ENCODE results near the gene TNFRSF25.
"Not testable (repeated sequence)": the region's sequence is repeated elsewhere in the genome, so short reads cannot be mapped to it uniquely, and the experiment has no call there.

TNFRSF25 gene

DNA sequence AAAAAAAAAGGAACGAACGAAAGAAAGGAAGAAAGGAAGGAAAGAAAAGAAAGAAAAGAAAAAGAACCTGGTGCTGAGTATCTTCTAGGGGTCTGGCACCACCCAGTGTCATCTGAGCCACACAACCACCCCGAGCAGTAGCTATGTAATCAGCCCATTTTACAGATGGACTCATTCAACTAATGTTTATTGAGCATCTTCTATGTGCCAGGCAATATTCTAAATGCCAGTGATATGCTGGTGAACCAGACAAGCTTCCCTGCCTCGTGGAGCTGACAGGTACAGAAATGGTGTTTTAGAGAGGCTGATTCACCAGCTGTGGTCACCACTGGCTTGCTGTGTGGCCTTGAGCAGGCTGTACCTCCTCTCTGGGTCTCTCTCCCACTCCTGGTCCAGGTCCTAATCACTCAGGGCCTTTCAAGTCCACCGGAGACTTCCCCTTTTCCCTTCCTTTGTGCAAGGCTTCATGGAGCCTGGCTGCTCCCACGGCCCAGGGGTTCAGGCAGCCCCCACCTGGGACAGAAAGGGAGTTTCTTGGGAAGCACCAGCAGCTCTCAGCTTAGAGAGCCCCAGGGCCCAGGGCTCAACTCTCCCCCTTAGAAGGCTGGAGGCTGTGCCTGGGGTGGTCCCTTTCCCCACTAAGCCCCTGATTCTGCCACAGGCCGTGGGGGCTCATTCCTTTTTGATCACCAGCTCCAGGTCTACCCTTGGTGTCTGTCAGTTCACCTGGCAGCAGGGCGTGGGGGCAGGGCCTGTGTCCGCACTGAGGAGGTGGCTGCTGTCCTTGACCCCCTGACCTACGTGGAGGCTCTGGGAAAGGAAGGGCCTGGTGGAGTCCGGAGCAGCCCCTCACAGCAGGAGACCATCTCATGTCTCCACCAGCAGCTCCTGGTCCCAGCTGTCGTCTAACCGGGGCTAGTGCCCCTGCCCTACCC is 34.1 kb downstream of the TNFRSF25 start:
- not testable (repeated sequence) for DNase-seq (ENCODE audit: low spot score)

DNA sequence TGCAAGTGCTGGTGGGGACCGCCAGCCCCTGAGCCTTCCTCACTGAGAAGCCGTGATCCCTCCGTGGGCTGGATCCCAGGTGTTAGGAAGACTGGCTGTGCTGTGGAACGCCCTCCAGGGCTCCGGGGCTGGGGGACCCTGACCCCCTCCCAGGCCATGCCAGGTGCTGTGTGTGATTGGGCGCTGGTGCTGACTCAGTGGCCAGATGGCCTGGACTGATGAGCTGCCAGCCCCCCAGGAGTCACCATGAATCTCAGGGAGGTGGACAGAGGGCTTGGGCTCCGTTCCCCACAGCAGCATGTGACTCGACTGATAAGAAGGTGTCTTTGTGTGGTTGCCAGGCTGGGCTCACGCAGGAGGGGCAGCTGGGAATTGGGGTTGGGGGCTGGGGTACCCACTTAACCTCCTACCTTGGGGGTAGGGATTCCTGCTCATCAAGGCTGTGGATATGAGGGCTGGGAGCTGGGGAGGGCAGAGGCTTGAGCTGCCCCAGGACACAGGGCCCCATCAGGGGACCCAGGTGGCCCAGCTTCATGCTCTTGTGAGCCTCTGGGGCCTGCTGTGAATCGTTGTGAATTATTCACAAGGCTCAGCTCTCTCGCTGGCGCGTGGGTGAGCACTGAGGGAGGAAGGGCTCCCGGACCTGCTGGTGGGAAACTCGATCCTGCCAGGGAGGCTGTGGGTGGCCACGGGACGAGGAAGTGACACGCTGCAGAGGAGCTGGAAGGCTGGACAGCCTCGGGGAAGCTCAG is 36.1 kb downstream of the TNFRSF25 start:
- not testable (repeated sequence) for DNase-seq (ENCODE audit: low spot score)

DNA sequence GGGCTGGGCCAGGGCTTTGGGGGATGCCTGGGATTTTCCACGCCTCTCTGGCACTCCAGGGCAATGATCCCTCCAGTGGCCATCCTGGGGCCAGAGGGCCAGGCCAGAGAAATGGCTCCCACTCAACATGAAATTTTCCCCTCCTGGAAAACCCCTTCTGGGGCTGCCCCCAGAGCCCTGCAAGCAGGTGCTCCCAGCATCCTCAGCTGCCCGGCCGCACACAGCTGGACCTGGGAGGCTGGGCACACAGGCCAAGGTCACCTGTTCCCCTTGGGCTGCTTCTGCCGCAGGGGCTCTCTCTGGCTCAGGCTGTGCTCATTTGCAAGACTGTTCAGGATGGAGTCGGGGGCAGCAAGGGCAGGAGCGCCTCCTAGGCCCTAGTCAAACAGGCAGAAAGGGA is 37.5 kb downstream of the TNFRSF25 start:
- DNase-seq (ENCODE audit: low spot score) = not testable (repeated sequence)

DNA sequence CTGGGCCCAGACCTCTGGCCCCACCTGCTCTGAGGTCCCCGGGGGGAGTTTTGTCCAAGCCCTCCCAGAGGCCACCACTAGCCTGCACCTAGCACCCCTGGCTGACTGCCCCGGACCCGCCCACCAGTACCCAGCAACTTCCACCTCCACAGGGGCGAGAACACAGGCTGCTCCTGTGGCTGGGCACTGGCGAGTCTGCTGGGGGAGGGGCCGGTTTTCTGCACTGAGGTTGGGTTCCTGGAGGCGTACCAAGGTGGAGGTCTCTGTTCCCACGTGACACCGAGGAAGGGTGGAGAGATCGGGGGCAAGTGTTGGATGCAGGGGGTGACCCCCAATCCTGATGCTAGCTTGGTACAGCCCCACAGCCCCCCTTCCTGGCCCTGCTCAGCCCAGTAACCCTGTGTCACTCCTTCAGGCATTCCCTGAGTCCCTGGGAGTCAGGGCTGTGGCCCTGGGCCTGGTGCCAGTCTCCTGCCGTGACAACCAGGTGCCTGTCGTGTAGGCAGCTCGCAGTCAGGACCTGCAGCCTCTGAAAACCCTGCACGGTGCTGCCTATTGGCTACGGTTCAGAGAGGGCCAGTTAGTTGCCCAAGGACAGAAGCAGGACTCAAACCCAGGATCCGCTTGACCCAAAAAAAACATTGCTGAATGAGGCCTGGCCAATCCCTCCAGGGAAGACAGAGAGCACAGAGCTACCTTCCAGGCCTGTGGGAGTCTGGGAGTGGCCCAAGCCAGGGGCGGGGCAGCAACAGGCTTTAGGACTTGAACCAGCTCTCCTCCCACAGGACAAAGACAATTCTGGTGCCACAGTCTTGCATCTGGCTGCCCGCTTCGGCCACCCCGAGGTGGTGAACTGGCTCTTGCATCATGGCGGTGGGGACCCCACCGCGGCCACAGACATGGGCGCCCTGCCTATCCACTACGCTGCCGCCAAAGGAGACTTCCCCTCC is 38.3 kb downstream of the TNFRSF25 start:
- peak; percentile 37 for DNase-seq (ENCODE audit: low spot score)

DNA sequence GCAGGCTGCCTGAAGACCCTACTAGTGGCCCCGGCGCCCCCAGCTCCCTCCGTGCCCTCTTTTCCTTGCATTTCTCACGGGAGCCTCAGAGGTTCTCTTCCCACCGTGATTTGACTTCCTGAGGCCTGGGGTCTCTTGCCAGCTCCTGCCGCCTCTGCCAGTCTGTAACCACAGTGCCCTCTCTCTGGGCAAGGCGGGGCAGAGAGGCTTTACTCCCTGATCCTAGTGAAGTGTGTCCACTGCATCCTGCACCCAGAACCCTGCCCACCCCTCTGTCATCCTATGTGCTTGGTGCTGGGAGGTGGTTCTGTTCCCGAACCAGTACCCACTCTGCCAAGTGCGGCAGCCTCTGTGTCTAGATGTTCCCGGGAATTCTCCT is 39.0 kb downstream of the TNFRSF25 start:
- DNase-seq (ENCODE audit: low spot score) = no peak

DNA sequence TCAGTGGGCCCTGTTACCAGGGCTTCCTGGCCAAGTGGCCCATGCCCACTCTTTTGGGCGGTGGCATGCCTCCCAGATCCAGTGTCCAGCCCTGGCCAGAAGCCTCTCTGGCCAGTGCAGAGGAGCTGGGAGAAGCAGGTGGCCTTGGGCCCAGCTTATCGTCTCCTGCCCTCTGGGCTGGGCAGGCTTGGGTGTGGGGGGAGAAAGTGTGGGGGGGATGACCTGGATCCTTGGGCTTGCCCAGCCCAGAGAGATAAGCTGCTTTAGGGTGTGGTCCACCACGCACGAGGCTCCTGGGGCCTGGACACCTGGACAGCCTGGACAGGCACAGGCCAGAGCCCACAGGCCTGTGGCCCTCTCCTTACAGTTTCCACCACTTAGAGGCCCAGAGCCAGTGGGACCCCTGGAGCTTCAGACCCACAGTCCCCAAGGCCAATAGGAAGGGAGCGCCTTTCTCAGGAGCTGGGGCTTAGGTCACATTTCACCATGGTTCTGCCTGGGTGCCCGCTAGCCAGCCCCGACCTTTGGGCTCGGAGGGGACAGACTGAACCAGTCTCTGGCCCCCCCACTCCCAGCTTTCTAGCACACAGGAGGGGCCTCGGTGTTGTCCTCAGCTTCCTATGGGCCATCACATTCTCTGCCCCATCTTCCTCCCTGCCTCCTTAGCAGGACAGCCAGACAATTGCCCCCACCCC is 39.5 kb downstream of the TNFRSF25 start:
- DNase-seq (ENCODE audit: low spot score) = no peak

DNA sequence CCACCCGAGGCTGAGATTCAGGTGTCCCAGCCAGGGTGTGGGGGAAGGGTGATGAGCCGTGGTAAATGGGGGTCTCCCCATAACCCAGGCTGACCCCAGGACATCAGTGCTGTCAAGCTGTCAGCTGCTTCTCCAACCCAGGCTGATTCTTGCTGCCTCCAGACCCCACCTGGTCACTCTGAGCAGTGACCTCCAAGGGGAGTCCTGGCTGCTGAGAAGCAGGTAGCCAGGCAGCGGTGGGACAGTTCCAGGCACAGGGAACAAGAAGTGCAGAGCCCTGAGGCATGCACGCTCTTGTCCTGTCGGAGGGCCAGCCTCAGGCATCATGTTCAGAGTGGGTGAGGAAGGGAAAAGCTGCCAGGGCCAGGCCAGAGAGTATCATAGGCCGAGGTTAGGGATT is 40.3 kb downstream of the TNFRSF25 start:
- no peak for DNase-seq (ENCODE audit: low spot score)

DNA sequence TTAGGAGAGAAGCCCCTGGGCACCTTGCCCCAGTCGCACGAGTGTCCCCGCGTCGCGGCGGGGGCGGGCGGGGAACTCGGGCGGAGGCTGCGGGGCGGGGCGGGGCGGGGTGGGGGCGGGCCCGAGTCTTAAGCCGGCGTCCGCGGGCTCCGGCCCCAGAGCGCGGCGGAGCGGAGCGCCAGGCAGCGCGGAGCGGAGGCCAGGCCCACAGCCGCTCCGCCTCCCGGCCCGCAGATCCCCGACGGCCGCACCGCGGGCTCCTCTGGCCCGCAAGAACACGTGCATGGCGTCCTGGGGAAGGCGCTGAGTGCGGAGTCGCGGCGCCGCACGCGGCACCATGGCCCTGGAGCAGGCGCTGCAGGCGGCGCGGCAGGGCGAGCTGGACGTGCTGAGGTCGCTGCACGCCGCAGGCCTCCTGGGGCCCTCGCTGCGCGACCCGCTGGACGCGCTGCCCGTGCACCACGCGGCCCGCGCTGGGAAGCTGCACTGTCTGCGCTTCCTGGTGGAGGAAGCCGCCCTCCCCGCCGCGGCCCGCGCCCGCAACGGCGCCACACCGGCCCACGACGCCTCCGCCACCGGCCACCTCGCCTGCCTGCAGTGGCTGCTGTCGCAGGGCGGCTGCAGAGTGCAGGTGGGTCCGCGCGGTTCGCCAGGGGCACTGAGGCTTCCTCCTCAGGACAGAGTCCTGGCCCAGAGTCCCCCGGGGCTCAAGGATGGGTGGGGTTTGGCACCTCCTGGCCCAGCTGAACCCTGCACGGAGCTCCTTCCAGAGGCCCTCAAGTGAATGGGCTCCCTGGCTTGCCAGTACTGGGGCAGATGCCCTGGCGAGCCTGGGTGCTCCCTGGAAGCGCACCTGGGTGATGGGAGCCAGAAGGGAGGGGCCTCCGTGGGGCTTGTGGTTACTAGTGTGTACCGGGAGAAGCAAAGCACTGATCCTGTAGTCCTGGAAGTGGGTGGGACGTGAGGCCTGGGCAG is 41.1 kb downstream of the TNFRSF25 start, which contains the start of gene ESPN:
Gene ESPN, plus strand, starts transcription at position 158 of the 975 bp plus-strand sequence. Its CDS starts 180 bp downstream, at position 338.
- peak; percentile 35 for DNase-seq (ENCODE audit: low spot score)

DNA sequence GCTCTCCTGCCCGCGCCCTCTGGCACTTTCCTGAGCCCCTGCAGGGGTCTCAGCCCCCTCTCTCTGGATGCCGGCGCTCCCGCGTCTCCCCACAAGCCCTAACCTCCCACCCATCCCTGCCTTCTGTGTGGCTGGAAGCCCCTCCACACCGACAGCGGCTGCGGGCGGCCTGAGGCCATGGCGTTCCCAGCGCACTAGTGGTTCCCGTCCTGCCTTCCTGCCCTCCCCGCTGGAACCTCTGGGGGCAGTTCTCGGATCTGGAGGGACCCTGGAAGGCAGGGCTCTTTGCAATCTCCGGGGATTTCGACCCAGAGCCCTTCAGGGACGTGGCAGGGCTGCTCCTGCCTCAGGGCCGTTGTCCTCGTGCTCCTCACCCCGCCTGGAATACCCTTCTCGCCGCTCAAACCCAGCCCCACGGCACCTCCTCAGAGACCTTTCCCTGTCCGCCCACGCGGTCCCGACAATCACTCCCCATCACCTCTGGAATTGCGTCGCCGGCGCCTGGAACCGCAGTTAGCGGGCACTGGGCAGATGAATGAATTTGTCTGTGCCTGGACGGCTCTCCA is 41.9 kb downstream of the TNFRSF25 start:
- peak; percentile 34 for DNase-seq (ENCODE audit: low spot score)

DNA sequence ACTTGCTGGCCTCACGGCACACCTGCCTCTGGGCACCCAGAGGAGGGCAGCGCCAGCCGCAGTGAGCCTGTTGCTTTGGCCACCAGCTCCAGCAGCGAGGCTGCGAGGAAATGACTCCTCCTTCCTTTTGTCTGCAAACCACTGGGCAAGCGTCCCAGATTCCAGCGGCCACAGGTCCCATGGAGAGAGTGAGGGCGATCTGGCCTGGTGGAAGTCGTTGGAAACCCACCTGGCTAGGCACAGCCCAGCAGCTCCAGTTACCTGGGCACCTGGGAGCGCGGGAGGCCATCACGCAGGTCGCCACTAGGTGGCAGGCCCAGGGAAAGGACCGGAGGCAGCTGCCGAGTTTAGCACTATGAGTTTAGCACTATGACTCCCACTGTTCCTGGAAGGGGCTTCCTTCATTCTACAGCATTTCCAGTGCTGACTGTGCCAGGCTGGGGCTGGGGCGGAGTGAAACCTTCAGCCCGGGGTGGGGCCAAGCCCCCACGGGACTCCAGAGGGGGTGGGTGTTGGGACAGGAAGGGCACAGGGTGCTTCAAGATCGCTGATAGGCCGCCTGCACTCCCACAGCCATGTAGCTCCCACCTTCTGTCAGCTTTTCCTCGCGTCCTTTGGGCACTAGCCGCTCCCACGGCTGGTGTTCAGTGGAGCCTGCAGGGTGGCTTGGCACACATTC is 42.5 kb downstream of the TNFRSF25 start:
- peak; percentile 93 for DNase-seq (ENCODE audit: low spot score)

DNA sequence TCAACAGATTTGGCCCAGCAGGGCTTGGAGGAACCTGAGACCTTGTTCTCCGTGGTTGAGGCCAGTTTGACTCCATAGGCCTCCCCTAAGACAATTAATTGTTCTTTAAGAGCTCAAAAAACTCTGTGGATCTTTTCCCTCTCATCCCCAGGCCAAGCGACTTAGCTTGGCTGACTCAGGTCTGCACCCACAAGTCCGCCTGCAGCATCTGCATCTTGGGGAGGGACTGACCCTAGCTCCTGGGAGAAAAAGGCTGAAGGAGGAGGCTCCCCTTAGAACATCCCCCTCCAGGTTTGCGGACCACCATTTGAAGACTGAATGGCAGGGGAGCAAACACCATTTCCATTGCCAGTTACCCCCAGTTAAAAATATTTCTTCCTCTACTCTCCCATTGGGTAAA is 44.7 kb downstream of the TNFRSF25 start:
- DNase-seq (ENCODE audit: low spot score) = no peak

DNA sequence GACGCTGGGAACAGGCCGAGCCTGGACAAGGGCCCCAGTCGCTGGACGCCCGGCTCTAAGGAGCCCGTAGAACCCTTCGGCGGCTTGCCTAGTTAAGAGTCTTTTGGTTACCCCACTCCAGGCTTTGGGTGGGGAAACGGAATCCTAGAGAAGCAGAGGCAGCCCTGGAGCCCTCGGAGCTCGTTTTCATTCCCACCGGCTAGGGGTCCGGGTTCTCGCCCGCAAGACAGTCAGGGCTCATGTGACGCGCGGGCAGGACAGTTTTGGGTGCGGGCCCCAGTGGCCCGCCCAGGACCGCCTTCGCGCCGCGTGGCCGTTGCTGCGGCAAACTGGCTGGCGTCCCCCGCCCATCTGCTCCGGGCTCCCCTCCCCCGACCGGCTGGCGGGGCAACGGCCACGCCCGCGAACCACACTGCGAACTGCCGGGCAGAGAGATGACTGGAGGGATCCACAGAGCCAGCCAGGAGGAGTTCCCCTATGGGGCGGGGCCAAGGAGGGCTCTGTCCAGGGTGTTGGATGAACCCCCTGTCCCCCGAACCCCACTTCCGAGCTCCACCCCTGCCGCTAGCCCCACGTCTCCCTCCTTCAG is 45.4 kb downstream of the TNFRSF25 start:
- DNase-seq (ENCODE audit: low spot score) = peak; percentile 60

DNA sequence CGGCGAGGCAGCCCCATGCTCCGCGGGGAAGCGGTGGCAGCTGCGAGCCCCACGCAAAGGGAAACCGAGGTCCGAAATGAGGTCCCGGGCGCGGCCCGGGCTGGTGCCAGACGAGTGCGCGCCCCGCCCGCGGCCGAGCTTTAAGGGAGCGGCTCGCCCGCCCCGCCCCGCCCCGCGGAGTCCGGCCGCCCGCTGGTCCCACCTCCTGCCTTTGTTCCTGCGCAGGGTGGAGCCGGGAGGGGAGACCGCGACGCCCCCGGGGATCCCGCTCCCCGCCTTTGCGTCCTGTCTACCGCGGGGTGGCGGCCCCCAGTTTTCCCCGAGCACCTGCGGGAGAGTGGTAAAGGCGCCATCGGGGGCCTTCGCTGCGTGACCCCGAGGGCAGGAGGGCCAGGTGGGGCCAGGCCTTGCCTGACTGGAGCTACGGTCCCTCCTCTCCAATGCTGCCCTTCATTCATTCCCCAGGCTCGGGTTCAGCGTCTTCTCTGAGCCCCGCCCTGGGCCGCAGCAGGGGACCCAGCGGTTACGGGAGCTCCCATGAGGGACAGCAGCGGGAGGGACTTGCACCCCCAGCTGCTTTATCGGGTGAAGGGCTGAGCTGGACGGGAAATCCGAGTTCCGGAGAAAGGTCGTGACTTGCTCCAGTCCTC is 46.0 kb downstream of the TNFRSF25 start, which contains the start of gene HES2:
Gene HES2, minus strand, starts transcription at position 116 of the 650 bp plus-strand sequence. Its CDS starts 99 bp downstream, at position 17.
- DNase-seq (ENCODE audit: low spot score) = peak; percentile 62

DNA sequence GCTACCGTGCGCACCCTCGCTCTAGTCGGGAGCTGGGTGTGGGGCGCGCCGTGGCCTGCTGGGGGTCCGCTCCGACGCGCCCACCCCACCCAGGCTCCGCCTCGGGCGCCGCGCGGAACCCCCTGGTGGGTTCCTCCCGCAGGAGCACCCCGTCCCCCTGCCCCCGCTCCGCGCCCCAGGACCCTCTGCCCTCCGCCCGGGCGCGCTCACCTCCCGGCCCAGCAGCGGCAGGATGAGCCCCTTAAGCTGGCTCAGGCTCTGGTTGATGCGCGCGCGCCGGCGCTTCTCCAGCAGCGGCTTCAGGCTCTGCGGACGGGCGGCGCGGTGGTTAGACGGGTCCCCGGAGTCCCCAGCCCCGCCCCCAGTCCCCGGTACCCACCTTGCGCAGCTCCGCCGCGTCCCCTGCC is 46.6 kb downstream of the TNFRSF25 start:
- peak; percentile 48 for DNase-seq (ENCODE audit: low spot score)

DNA sequence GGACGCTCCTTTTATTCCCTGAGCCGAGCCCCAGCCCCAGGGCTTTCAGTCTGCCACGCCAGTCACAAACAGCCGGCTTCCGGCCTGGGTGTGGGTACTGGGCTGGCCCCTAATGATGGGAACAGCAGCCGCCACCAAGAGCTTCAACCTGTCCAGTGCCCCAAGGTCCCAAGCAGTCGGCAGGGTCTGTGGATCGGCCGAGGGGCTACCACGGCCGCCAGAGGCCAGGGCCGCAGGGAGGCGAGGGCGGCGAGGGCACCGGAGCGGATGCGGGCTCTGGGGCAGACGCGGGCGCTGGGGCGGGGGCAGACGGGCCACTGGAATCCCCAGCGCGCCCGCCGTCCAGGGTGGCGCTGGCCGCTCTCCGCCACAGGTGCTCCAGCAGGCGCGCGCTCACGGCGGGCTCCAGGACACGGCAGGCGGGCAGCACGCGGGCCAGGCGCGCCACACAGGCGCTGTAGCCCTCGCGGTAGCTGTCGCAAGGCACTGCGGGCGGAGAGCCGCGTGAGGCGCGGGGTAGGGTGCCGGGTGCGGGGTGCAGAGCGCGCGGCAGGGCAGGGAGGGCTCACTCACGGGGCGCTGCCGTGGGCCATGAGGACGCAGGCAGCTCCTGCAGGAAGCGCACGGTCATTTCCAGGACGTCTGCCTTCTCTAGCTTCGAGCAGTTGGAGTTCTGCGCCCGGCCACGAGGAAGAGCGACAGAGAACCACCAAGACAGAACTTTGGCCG is 47.1 kb downstream of the TNFRSF25 start:
- peak; percentile 36 for DNase-seq (ENCODE audit: low spot score)

DNA sequence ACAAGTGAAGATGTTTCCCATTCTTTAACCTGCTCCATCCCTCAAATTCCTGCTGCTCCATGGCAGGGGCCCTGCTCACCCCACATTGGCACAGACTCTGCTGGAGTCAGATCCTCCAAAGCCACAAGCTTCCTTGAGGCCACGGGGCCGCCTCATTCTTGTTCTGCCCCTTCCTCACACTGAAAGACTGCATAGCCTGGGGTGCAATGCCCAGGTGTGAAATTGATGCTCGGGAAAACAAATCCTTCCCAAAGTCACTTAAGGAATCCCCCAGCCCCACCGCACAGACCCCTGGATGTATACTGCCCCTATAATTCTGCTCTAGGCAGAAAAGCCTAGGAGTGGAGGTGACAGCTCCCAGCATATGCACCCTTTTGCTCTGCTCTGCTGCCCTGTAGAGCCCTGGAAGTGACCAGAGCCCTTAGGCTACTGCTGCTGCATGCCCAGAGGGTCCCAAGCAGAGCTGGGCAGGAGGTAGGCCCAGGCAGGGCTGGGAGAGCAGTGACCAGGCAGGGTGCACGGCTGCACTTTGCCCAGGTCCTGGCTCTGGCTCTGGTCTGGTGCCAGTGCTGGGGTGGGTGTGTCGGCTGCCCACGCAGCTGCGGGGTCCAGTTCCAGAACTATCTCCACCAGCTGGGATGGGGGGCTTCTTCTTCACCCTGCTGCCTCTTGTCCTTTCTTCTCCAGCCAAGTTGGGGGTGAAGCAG is 47.9 kb downstream of the TNFRSF25 start:
- DNase-seq (ENCODE audit: low spot score) = no peak

DNA sequence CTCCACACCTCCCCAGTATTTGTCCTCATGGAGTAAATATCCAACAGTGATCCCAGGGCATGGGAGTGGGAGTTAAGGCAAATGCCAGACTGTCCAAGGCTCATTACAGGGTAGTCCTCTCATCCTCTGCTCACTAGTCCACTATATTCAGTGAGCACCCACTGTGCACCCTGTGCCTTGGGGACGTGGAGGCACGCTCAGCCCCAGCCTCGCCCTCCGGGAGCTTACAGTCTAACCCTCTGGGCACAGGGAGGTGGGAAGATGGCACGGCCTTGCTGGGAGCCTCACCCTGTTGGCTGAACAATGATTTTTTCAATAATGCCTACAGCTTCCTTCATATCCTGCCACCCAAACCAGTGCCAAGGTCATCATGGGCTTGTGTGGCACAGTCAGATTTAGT is 49.1 kb downstream of the TNFRSF25 start:
- no peak for DNase-seq (ENCODE audit: low spot score)

All from SW480 (cell line).